OCI-LY7 (cell line): Measurements from ENCODE around the gene PCDH9.

Experiments
- CTCF ChIP-seq: fragments of 200-600 bp; sonication (generic); conservative IDR thresholded peaks from 2 replicates; pipeline ENCODE4 v1.5.1; 2014; ENCODE audit warnings: mild to moderate bottlenecking, antibody characterized with exemption, low read length, moderate library complexity, mixed read lengths
- EZH2phosphoT487 ChIP-seq: fragments of 200-600 bp; sonication (generic); IDR thresholded peaks from 2 replicates; pipeline ENCODE4 v1.6.1; 2018; ENCODE audit warnings: low read depth, borderline replicate concordance, mild to moderate bottlenecking, mixed run types, antibody characterized with exemption, low read length, moderate library complexity, mixed read lengths

DNA sequence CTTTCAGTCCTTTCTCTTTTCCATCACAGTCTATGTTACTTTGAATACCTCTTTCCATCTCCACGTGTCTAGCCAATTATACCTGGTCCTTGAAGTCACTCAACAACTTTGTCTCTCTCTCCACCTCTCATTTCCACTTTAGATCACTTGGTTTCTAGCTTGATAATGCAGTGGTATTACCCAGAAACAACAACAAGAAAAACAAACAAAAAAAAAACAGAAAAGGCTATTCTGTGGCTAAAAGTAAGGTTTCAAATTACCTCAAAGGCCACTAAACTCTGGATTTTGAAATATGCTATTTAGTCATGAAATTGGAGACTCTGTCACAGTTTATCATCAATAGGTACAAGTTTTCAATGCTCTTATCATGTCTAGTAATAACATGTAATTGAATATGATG lies 184.8 kb downstream of the PCDH9 start:
- TF ChIP-seq CTCF (no peak), EZH2phosphoT487 (no peak)
